VCaP (cell line): Measurements from ENCODE around the gene ZNF41.

ENCODE experiments used
- H3K27ac ChIP-seq: fragments of 450-650 bp; 2 replicates; pipeline ENCODE4 v1.5.1; 2017
- CTCF ChIP-seq: fragments of 450-650 bp; conservative IDR thresholded peaks from 2 replicates; pipeline ENCODE4 v1.5.1; 2017; ENCODE audit warnings: mild to moderate bottlenecking, moderate library complexity

ZNF41 gene

GRCh38 chrX:47482512-47483305 lies at the start of gene ZNF41:
Gene ZNF41 (minus strand): TSS chrX:47483222. CDS start chrX:47467481, 15,741 bp downstream.
- H3K27ac ChIP-seq = peak within 1 kb of the TSS; percentile 92
- no peak for TF ChIP-seq CTCF

- TF ChIP-seq CTCF = no peak
- no peak overlapping the region for H3K27ac ChIP-seq
Observed at GRCh38 chrX:47530049-47530448, 47.0 kb upstream of the ZNF41 start.

- no peak overlapping the region for H3K27ac ChIP-seq
- TF ChIP-seq CTCF = no peak
Observed at GRCh38 chrX:47529548-47529947, 46.5 kb upstream of the ZNF41 start.

- TF ChIP-seq CTCF = peak; percentile 36
- H3K27ac ChIP-seq = peak overlapping the region; percentile 60; the same call in 1 of the 2 replicates
Observed at GRCh38 chrX:47523713-47524166, 40.7 kb upstream of the ZNF41 start.

GRCh38 chrX:47523297-47523696 lies 40.3 kb upstream of the ZNF41 start:
- peak overlapping the region; percentile 60; the same call in 1 of the 2 replicates for H3K27ac ChIP-seq
- peak; percentile 87 for TF ChIP-seq CTCF

- no peak for TF ChIP-seq CTCF
- H3K27ac ChIP-seq = no peak overlapping the region
Observed at GRCh38 chrX:47518144-47518543, 35.1 kb upstream of the ZNF41 start.

GRCh38 chrX:47515941-47516665 lies 33.1 kb upstream of the ZNF41 start:
- no peak overlapping the region for H3K27ac ChIP-seq
- TF ChIP-seq CTCF = no peak
